ENCODE data around the gene SIGLEC1. TPM values are rescaled to one million over a fixed set of nuclear protein-coding genes. Genes with fewer than 3 reads are reported as not detected.

The SIGLEC1 gene
- total and polyA plus RNA-seq, 7 experiments from 2014 or later: 0.34 to 2.1 (median 1.1) TPM; not detected in 3

DNA sequence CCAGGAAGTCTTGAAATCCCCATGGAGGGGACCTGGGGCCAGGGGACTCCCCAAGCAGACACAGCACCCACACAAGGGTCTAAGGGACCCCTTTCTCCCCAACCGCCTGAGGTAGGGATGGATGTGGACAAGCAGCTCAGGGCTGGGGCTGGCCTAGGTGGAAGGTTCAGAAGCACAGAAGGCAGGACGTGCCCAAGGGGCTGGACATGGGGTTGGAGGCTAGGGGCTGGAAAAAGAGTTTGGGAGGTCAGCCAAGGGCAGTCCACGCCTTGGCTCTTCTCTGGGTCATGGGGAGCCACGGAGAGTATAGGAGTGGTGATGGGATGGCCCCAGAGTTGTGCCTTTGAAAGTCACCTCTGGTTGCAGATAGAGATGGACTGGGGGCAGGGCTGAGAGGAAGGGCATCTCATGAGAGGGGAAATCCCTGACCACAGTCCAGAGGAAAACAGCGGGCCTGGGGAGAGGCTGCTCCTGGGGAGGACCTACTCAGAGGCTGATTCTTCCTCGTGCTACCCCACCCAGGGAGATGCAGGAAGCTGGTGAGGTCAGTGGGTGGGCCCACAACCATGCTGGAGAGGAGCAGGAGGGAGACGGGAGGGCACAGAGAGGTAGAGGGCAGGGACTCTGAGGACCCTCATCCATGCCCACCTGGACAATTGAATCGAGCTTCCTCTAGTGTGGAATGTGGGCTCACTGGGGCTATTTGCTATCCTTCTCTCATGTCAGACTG is 17.6 kb upstream of the SIGLEC1 start:
- no peak overlapping the region for H3K4me3 ChIP-seq (ENCODE audit: low read length)
- ATAC-seq (no peak), DNase-seq (no peak)
- ChIA-PET POLR2A (no interaction called here), CTCF (no interaction called here)
- H3K36me3 ChIP-seq (ENCODE audit: control insufficient read depth in 2 of 3, insufficient read depth in 3 of 3, low read length in 3 of 3): no peaks in the 10 kb centered on the region
- peaks cover 44 to 59% (median 51%) of the 10 kb centered on the region in 5 donors for H3K27me3 Mint-ChIP-seq
- H3K9me3 Mint-ChIP-seq: peaks cover 0 to 2% (median 0%) of the 10 kb centered on the region in 11 donors
- H3K4me1 ChIP-seq (ENCODE audit: control insufficient read depth in 2 of 2, insufficient read depth in 2 of 2, low read length in 2 of 2): no peaks in the 10 kb centered on the region
- intact Hi-C loops (cut with micrococcal nuclease): no loop called here
- H3K4me3 Mint-ChIP-seq: no peak overlapping the region
- H3K9me3 ChIP-seq (ENCODE audit: control insufficient read depth in 2 of 3, low read length in 3 of 3): no peaks in the 10 kb centered on the region
- H3K4me1 Mint-ChIP-seq: peaks cover 0 to 6% (median 0%) of the 10 kb centered on the region in 7 donors
- H3K36me3 Mint-ChIP-seq: peaks cover 0 to 4% (median 0%) of the 10 kb centered on the region in 5 donors
- H3K27ac ChIP-seq (ENCODE audit: low read depth, low read length): no peak overlapping the region
- H3K27ac Mint-ChIP-seq: no peak overlapping the region
- peaks cover 0 to 2% of the 10 kb centered on the region in 2 donors for H3K27me3 ChIP-seq (ENCODE audit: control insufficient read depth in 2 of 2, insufficient read depth in 2 of 2, low read length in 2 of 2)

DNA sequence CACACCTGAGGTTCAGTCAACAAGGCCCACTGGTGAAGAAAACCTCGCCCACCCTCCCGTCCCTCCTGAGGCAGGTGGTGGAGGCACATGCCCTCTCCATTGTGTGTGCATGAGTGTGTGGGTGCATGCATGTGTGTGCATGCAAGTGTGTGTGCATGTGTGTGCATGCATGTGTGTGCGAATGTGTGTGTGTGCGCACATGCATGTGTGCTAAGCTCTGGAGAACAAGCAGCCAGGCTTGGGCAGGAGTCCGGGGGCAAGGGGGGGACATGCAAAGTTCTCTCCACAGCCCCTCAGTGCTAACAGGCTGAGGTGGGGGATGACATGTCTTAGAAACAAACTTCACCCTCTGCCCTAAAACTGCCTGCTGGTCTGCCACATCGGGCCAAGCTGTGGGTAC is 17.0 kb upstream of the SIGLEC1 start:
- H3K9me3 ChIP-seq (ENCODE audit: control insufficient read depth in 2 of 3, low read length in 3 of 3): no peaks in the 10 kb centered on the region
- ChIA-PET CTCF (no interaction called here), POLR2A (no interaction called here)
- H3K4me1 ChIP-seq (ENCODE audit: control insufficient read depth in 2 of 2, insufficient read depth in 2 of 2, low read length in 2 of 2): no peaks in the 10 kb centered on the region
- intact Hi-C loops (cut with micrococcal nuclease): no loop called here
- ATAC-seq: no peak
- no peak for DNase-seq
- H3K36me3 ChIP-seq (ENCODE audit: control insufficient read depth in 2 of 3, insufficient read depth in 3 of 3, low read length in 3 of 3): no peaks in the 10 kb centered on the region
- H3K27me3 Mint-ChIP-seq: peaks cover 47 to 58% (median 55%) of the 10 kb centered on the region in 5 donors
- peaks cover 0 to 2% (median 0%) of the 10 kb centered on the region in 11 donors for H3K9me3 Mint-ChIP-seq
- H3K27ac Mint-ChIP-seq: no peak overlapping the region
- no peak overlapping the region for H3K4me3 ChIP-seq (ENCODE audit: low read length)
- H3K27me3 ChIP-seq (ENCODE audit: control insufficient read depth in 2 of 2, insufficient read depth in 2 of 2, low read length in 2 of 2): peaks cover 0 to 2% of the 10 kb centered on the region in 2 donors
- no peak overlapping the region for H3K27ac ChIP-seq (ENCODE audit: low read depth, low read length)
- peaks cover 0 to 4% (median 0%) of the 10 kb centered on the region in 5 donors for H3K36me3 Mint-ChIP-seq
- peaks cover 0 to 6% (median 0%) of the 10 kb centered on the region in 7 donors for H3K4me1 Mint-ChIP-seq
- no peak overlapping the region for H3K4me3 Mint-ChIP-seq

DNA sequence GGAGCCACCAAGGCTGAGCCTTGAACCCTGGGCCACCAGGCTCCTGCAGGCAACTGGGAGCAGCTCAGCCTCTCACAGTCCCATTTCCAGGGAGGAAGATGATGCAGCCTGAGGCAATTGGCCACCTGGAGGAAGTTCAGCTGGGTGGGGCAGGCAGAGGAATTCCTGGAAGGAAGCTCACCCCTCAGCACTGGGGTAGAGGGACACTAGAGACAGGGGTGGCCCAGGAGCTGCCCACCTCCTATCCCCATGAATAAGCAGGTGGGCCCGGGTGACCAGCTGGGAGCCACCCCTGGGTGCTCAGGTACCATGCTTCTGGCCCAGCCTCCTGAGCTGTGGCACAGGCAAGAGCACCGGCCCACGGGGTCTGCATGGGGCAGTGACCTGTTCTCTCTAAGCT is 16.5 kb upstream of the SIGLEC1 start:
- intact Hi-C loops (cut with micrococcal nuclease): no loop called here
- H3K27ac ChIP-seq (ENCODE audit: low read depth, low read length): no peak overlapping the region
- Mint-ChIP-seq H3K36me3 (peaks cover 0 to 4% (median 0%) of the 10 kb centered on the region in 5 donors), H3K27ac (no peak overlapping the region), H3K4me3 (no peak overlapping the region), H3K9me3 (peaks cover 0 to 2% (median 0%) of the 10 kb centered on the region in 11 donors), H3K4me1 (peaks cover 0 to 6% (median 0%) of the 10 kb centered on the region in 7 donors), H3K27me3 (peaks cover 47 to 60% (median 54%) of the 10 kb centered on the region in 5 donors)
- H3K4me1 ChIP-seq (ENCODE audit: control insufficient read depth in 2 of 2, insufficient read depth in 2 of 2, low read length in 2 of 2): no peaks in the 10 kb centered on the region
- POLR2A ChIA-PET: no interaction called here
- CTCF ChIA-PET: no interaction called here
- no peaks in the 10 kb centered on the region for H3K9me3 ChIP-seq (ENCODE audit: control insufficient read depth in 2 of 3, low read length in 3 of 3)
- peaks cover 0 to 2% of the 10 kb centered on the region in 2 donors for H3K27me3 ChIP-seq (ENCODE audit: control insufficient read depth in 2 of 2, insufficient read depth in 2 of 2, low read length in 2 of 2)
- DNase-seq (no peak), ATAC-seq (no peak)
- H3K4me3 ChIP-seq (ENCODE audit: low read length): no peak overlapping the region
- H3K36me3 ChIP-seq (ENCODE audit: control insufficient read depth in 2 of 3, insufficient read depth in 3 of 3, low read length in 3 of 3): no peaks in the 10 kb centered on the region

DNA sequence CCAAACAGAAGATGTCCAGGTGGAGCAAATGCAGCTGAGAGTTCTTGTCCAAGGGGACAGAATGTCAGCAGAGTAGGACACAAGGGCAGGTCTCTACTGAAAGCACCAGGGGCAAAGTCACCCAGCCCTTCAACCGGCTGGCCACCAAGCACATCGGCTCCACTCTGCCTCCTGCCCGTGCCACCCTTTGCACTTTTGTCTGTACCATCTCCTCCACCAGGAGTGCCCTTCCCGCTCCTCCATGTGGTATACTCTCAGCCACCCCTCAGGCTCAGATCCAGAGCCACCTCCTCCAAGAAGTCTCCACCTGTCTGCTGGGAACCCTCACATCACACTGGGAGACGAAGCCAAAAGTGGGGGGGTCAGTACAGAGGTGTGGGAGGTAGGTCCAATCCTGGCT is 16.0 kb upstream of the SIGLEC1 start:
- Mint-ChIP-seq H3K4me3 (no peak overlapping the region), H3K36me3 (peaks cover 0 to 4% (median 0%) of the 10 kb centered on the region in 5 donors), H3K4me1 (peaks cover 0 to 6% (median 0%) of the 10 kb centered on the region in 7 donors), H3K27me3 (peaks cover 44 to 59% (median 51%) of the 10 kb centered on the region in 5 donors), H3K27ac (no peak overlapping the region), H3K9me3 (peaks cover 0 to 2% (median 0%) of the 10 kb centered on the region in 11 donors)
- no peaks in the 10 kb centered on the region for H3K36me3 ChIP-seq (ENCODE audit: control insufficient read depth in 2 of 3, insufficient read depth in 3 of 3, low read length in 3 of 3)
- POLR2A ChIA-PET: no interaction called here
- intact Hi-C loops (cut with micrococcal nuclease): no loop called here
- H3K4me1 ChIP-seq (ENCODE audit: control insufficient read depth in 2 of 2, insufficient read depth in 2 of 2, low read length in 2 of 2): no peaks in the 10 kb centered on the region
- peaks cover 0 to 2% of the 10 kb centered on the region in 2 donors for H3K27me3 ChIP-seq (ENCODE audit: control insufficient read depth in 2 of 2, insufficient read depth in 2 of 2, low read length in 2 of 2)
- CTCF ChIA-PET: no interaction called here
- ATAC-seq (no peak), DNase-seq (no peak)
- H3K9me3 ChIP-seq (ENCODE audit: control insufficient read depth in 2 of 3, low read length in 3 of 3): no peaks in the 10 kb centered on the region
- H3K4me3 ChIP-seq (ENCODE audit: low read length): no peak overlapping the region
- H3K27ac ChIP-seq (ENCODE audit: low read depth, low read length): no peak overlapping the region

DNA sequence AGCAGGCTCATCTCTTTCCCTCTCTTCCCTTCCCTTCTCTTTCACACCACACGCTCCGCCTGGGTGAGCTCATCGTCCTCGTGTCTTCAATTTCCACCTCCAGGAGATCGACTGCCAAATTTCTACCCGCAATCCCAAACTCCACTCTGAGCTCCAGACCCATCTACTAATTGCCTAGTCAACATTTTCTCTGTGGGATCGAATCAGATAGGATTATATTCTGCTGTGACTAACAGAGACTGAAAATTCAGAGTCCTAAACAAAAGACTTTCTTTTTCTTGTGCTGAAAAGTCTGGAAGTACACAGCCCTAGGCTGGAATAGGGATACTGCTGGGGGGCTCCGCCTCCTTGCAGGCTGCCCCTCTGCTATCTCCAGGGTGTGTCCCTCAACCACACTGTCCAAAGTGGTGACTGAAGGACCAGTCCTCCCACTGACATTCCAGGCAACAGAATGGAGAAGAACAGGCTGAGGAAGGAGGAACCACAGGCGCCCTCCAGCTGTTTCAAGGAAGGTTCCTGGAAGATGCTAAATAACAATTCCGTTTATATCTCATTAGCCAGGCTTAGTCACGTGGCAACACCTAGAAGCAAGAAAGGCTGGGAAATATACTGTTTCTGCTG is 15.1 kb upstream of the SIGLEC1 start:
- H3K4me3 ChIP-seq (ENCODE audit: low read length): no peak overlapping the region
- DNase-seq (no peak), ATAC-seq (no peak)
- CTCF ChIA-PET: no interaction called here
- intact Hi-C loops (cut with micrococcal nuclease): no loop called here
- no peaks in the 10 kb centered on the region for H3K36me3 ChIP-seq (ENCODE audit: control insufficient read depth in 2 of 3, insufficient read depth in 3 of 3, low read length in 3 of 3)
- H3K27ac ChIP-seq (ENCODE audit: low read depth, low read length): no peak overlapping the region
- Mint-ChIP-seq H3K36me3 (peaks cover 0 to 4% (median 0%) of the 10 kb centered on the region in 5 donors), H3K4me1 (peaks cover 0 to 6% (median 0%) of the 10 kb centered on the region in 7 donors), H3K27me3 (peaks cover 39 to 54% (median 49%) of the 10 kb centered on the region in 5 donors), H3K27ac (no peak overlapping the region), H3K4me3 (no peak overlapping the region), H3K9me3 (no peaks in the 10 kb centered on the region)
- POLR2A ChIA-PET: no interaction called here
- no peaks in the 10 kb centered on the region for H3K9me3 ChIP-seq (ENCODE audit: control insufficient read depth in 2 of 3, low read length in 3 of 3)
- H3K27me3 ChIP-seq (ENCODE audit: control insufficient read depth in 2 of 2, insufficient read depth in 2 of 2, low read length in 2 of 2): no peaks in the 10 kb centered on the region
- no peaks in the 10 kb centered on the region for H3K4me1 ChIP-seq (ENCODE audit: control insufficient read depth in 2 of 2, insufficient read depth in 2 of 2, low read length in 2 of 2)

DNA sequence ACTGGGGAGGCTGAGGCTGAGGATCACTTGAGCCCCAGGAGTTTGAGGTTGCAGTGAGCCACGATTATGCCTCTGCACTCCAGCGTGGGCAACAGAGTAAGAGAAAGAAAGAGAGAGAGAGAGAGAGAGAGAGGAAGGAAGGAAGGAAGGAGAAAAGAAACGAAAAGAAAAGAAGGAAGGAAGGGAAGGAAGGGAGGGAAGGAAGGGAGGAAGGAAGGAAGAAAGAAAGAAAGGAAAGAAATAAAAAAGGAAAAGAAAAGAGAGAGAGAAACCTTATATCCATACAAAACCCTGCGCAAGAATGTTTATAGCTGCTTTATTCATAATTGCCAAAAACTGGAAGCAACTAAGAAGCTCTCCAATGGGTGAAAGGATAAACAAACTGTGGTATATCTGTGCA is 12.0 kb upstream of the SIGLEC1 start:
- Histone ChIP-seq H3K9me3 (ENCODE audit: control insufficient read depth in 2 of 3, low read length in 3 of 3) (no peaks in the 10 kb centered on the region), H3K36me3 (ENCODE audit: control insufficient read depth in 2 of 3, insufficient read depth in 3 of 3, low read length in 3 of 3) (no peaks in the 10 kb centered on the region), H3K27me3 (ENCODE audit: control insufficient read depth in 2 of 2, insufficient read depth in 2 of 2, low read length in 2 of 2) (no peaks in the 10 kb centered on the region), H3K27ac (ENCODE audit: low read depth, low read length) (no peak overlapping the region), H3K4me1 (ENCODE audit: control insufficient read depth in 2 of 2, insufficient read depth in 2 of 2, low read length in 2 of 2) (no peaks in the 10 kb centered on the region), H3K4me3 (ENCODE audit: low read length) (no peak overlapping the region)
- DNase-seq (no peak), ATAC-seq (no peak)
- ChIA-PET CTCF (no interaction called here), POLR2A (no interaction called here)
- peaks cover 29 to 51% (median 48%) of the 10 kb centered on the region in 5 donors for H3K27me3 Mint-ChIP-seq
- intact Hi-C loops (cut with micrococcal nuclease): no loop called here
- no peaks in the 10 kb centered on the region for H3K36me3 Mint-ChIP-seq
- no peak overlapping the region for H3K27ac Mint-ChIP-seq
- H3K4me1 Mint-ChIP-seq: peaks cover 0 to 13% (median 0%) of the 10 kb centered on the region in 7 donors
- no peak overlapping the region for H3K4me3 Mint-ChIP-seq
- H3K9me3 Mint-ChIP-seq: peaks cover 0 to 1% (median 0%) of the 10 kb centered on the region in 11 donors
